ENCODE results near the gene PANK4. TPM values are rescaled to one million over a fixed set of nuclear protein-coding genes. Genes with fewer than 3 reads are reported as not detected.

Gene PANK4
- total RNA-seq, 2 donors from 2014 or later = 13.7 to 31.3 TPM

GRCh38 chr1:2513939-2514652, 12.3 kb downstream of the PANK4 start:
- 95 to 96% methylated on average over 24 to 38 of the region's 43 CpGs for WGBS, 2 donors
- intact Hi-C loops (cut with DNase I) = no loop called here
- H3K27ac ChIP-seq = no peak overlapping the region
- H3K4me3 ChIP-seq = no peak overlapping the region
- no peak for DNase-seq
- no peaks in the 10 kb centered on the region for H3K9me3 ChIP-seq
- no peaks in the 10 kb centered on the region for H3K4me1 ChIP-seq
- H3K36me3 ChIP-seq (replicated peaks in 1 of 2; ENCODE audit: insufficient read depth in 1 of 2, low read depth in 2 of 2) = peaks cover 46 to 52% of the 10 kb centered on the region in 2 donors
- TF ChIP-seq CTCF (IDR thresholded peaks at IDR 0.05) (no peak), POLR2A (IDR thresholded peaks at IDR 0.05) (no peak)
- no peak for ATAC-seq
- H3K27me3 ChIP-seq = no peaks in the 10 kb centered on the region

- Histone ChIP-seq H3K9me3 (no peaks in the 10 kb centered on the region), H3K27me3 (no peaks in the 10 kb centered on the region), H3K4me3 (no peak overlapping the region), H3K27ac (no peak overlapping the region), H3K4me1 (no peaks in the 10 kb centered on the region), H3K36me3 (replicated peaks in 1 of 2; ENCODE audit: insufficient read depth in 1 of 2, low read depth in 2 of 2) (peaks cover 41 to 44% of the 10 kb centered on the region in 2 donors)
- intact Hi-C loops (cut with DNase I) = no loop called here
- TF ChIP-seq POLR2A (IDR thresholded peaks at IDR 0.05) (no peak), CTCF (IDR thresholded peaks at IDR 0.05) (no peak)
- ATAC-seq (no peak), DNase-seq (no peak)
- WGBS, 2 donors = 94 to 96% methylated on average over 21 to 31 of the region's 31 CpGs
Observed at GRCh38 chr1:2512862-2513421, 13.5 kb downstream of the PANK4 start.

GRCh38 chr1:2510366-2511155, 15.8 kb downstream of the PANK4 start:
- 93 to 96% methylated on average over 11 to 25 of the region's 27 CpGs for WGBS, 2 donors
- Histone ChIP-seq H3K36me3 (replicated peaks in 1 of 2; ENCODE audit: insufficient read depth in 1 of 2, low read depth in 2 of 2) (peaks cover 28 to 32% of the 10 kb centered on the region in 2 donors), H3K27me3 (no peaks in the 10 kb centered on the region), H3K4me1 (no peaks in the 10 kb centered on the region), H3K27ac (no peak overlapping the region), H3K9me3 (no peaks in the 10 kb centered on the region), H3K4me3 (no peak overlapping the region)
- TF ChIP-seq POLR2A (IDR thresholded peaks at IDR 0.05) (no peak), CTCF (IDR thresholded peaks at IDR 0.05) (no peak)
- DNase-seq = no peak
- intact Hi-C loops (cut with DNase I) = no loop called here
- ATAC-seq = no peak

GRCh38 chr1:2509589-2509988, 16.8 kb downstream of the PANK4 start:
- intact Hi-C loops (cut with DNase I) = no loop called here
- Histone ChIP-seq H3K9me3 (no peaks in the 10 kb centered on the region), H3K27me3 (peaks cover 0 to under 1% of the 10 kb centered on the region in 2 donors), H3K27ac (no peak overlapping the region), H3K4me1 (no peaks in the 10 kb centered on the region), H3K4me3 (no peak overlapping the region), H3K36me3 (replicated peaks in 1 of 2; ENCODE audit: insufficient read depth in 1 of 2, low read depth in 2 of 2) (peaks cover 28 to 32% of the 10 kb centered on the region in 2 donors)
- WGBS, 2 donors = 64 to 71% methylated on average over 9 to 10 of the region's 11 CpGs
- DNase-seq (no peak), ATAC-seq (no peak)
- TF ChIP-seq CTCF (IDR thresholded peaks at IDR 0.05) = no peak
- no peak for TF ChIP-seq POLR2A (IDR thresholded peaks at IDR 0.05)

All from body of pancreas (tissue), 4 donors.